ENCODE results near the gene IFITM10.

Gene IFITM10

DNA sequence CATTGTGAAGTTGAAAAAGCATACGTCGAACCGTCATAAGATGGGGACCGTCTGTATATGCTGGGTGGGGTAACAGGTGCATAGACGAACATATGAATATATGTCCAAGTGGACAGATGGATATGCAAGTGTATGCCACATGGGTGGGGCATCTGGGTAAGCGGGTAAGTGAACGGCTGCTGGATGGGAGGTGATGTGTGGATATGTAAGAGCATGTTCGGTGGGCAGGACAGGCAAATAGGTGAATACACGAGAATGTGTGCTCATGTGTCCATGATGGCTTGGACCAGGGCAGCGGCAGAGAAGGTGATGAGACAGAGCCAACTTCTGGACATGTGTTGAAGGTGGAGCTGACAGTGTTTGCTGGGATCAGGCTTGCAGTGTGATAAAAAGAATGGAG is 12.0 kb downstream of the IFITM10 start:
- no peak overlapping the region for H3K4me3 ChIP-seq (ENCODE audit: low read length)
- TF ChIP-seq, protein P1, sequence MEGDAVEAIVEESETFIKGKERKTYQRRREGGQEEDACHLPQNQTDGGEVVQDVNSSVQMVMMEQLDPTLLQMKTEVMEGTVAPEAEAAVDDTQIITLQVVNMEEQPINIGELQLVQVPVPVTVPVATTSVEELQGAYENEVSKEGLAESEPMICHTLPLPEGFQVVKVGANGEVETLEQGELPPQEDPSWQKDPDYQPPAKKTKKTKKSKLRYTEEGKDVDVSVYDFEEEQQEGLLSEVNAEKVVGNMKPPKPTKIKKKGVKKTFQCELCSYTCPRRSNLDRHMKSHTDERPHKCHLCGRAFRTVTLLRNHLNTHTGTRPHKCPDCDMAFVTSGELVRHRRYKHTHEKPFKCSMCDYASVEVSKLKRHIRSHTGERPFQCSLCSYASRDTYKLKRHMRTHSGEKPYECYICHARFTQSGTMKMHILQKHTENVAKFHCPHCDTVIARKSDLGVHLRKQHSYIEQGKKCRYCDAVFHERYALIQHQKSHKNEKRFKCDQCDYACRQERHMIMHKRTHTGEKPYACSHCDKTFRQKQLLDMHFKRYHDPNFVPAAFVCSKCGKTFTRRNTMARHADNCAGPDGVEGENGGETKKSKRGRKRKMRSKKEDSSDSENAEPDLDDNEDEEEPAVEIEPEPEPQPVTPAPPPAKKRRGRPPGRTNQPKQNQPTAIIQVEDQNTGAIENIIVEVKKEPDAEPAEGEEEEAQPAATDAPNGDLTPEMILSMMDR (conservative IDR thresholded peaks at IDR 0.05; ENCODE audit: low read depth, low read length), result no peak
- DNase-seq (ENCODE audit: low read depth), result no peak

DNA sequence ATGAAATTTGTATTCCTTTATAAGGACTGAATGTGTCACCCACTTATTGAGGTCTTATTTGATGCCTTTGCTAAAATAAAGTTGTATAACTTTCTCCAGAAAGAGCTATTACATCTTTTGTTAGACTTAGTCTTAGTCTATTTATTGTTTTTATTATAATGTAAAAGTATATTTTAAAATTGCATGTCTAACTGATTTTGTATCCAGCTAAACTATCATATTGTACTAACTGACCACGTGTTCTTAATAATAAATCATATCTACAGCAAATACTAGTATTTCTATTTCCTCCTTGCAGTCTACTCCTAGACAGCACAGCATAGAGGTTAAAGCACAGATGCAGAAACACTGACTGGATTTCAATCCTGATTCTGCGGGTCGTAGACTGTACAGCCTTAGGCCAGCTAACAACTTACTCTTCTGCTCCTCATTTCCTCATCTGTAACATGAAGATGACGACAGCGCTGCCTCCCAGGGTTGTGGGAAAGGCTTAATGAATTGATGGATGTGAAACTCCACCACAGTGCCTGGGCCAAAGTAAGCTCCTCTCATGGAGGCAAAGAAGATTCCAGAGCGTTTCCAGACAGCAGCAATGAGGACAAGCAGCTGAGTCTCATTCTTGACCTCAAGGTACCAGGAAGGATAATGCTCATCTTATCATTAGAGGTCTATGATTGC is 13.2 kb downstream of the IFITM10 start:
- DNase-seq (ENCODE audit: low read depth), result no peak
- no peak overlapping the region for H3K4me3 ChIP-seq (ENCODE audit: low read length)
- TF ChIP-seq, protein P1 (conservative IDR thresholded peaks at IDR 0.05; ENCODE audit: low read depth, low read length), result no peak

DNA sequence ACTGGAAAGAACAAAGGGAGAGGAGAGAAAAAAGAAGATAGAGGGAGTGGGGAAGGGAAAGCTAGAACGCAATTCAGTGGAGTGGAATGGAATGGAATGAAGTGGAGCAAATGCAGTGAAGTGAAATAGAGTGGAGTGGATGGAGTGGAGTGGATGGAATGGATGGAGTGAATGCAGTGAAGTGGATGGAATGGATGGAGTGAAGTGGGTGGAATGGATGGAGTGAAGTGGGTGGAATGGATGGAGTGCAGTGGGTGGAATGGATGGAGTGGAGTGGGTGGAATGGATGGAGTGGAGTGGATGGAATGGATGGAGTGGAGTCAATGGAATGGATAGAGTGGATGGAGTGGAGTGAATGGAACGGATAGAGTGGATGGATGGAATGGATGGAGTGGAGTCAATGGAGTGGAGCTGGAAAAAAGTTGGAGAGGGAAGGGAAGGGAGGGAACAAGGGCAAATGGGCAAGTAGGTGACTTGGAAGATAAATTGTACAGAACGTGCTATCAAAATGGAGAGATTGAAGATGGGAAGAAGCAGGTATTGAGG is 13.9 kb downstream of the IFITM10 start:
- DNase-seq (ENCODE audit: low read depth), result no peak
- TF ChIP-seq, protein P1 (conservative IDR thresholded peaks at IDR 0.05; ENCODE audit: low read depth, low read length), result no peak
- no peak overlapping the region for H3K4me3 ChIP-seq (ENCODE audit: low read length)

DNA sequence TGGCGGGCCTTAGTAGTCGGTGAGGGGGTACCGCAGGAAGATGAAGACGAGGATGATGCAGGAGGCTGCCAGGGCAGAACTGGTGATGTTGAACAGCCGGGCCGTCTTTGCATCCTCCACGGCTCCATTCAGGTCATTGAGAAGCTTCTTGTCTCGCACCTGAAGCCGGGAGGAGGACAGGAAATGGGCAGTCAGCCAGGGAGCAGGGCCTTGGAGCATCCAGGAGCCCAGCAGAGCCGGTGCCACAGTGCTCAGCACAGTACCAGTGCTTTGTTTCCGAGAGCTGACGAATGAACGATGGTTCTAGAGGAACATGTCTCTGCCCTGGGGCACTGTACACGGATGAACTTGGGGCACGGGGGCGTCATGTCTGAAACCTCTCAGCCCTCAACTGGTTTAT is 15.1 kb downstream of the IFITM10 start:
- TF ChIP-seq, protein P1 (conservative IDR thresholded peaks at IDR 0.05; ENCODE audit: low read depth, low read length), result no peak
- H3K4me3 ChIP-seq (ENCODE audit: low read length), result no peak overlapping the region
- DNase-seq (ENCODE audit: low read depth), result no peak

DNA sequence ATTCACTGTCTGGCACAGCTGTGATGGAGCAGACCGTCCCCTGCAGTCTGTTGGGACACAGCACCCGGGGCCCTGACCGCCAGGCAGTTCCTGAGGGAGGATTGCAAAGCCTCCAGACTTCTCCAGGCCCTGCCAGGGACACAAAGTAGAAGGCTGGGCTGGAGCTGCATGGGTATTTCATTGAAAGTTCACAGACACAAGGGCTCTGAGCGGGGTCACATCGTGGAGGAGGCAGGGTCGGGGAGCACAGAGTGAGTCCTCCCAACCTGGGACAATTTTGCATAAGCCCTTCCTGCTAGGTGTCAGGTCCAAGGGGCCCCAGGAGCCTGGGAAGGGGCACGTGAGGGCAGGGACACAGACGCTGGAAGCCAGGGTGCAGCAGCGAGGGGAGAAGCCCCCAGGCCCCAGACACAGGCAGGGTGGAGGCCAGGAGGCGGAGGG is 15.7 kb downstream of the IFITM10 start:
- no peak overlapping the region for H3K4me3 ChIP-seq (ENCODE audit: low read length)
- TF ChIP-seq, protein P1 (conservative IDR thresholded peaks at IDR 0.05; ENCODE audit: low read depth, low read length), result no peak

DNA sequence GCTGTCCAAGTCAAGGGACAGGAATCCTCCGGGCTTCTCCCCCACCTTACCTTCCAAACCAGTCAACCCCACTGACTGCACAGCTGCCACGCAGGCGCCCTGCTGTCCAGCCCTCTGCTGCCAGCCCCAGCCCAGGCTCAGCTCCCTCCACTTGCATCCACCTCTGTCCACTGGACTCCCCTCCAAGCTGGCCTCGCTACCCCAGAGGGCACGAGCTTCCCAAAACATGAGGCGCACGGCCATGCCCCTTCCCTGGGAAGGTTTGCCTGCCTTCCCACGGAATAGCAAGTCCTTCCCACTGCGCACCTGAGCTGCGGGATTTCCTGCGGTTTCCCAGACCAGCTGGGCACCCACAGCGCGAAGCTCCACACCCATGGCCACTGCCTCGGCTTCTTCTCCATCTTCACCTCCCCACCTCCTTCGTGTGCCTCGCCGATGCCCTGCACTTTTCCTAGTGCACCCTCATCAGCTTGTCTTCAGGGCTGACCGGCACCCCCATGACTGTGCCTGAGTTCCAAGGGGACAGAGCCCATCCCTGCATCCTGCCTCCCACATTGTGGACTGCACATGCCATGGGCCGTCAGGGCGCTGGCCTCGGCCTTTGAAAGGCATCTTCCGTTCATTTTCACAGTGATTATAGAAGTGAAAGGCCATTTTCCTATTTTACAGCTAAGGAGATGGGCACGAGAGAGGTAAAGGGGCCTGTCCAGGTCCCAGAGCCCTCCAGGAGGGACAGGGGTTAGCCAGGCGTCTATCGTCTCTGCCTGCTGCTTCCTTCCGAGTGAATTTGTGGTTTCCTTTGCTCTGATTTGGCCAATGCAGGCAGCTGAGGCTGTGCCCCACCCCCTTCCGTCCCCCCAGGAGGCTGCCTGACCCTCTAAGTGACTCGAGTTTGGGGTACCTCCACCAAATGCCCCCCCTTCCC is 16.4 kb downstream of the IFITM10 start:
- TF ChIP-seq, protein P1 (conservative IDR thresholded peaks at IDR 0.05; ENCODE audit: low read depth, low read length), result no peak
- no peak overlapping the region for H3K4me3 ChIP-seq (ENCODE audit: low read length)
- DNase-seq (ENCODE audit: low read depth), result no peak

More for the DNA sequence above, 15.7 kb downstream of the IFITM10 start:
- DNase-seq (ENCODE audit: low read depth), result no peak

Data from retinal pigment epithelial cell (primary cell).